DND-41 (cell line): ENCODE measurements around the gene ADGRD2.

Experiments
- ATAC-seq: fragments of 200-7000 bp; cut with Tn5 transposase; 3 replicates; pipeline ENCODE4 v1.9.1; 2021; ENCODE audit warnings: low read depth; ENCODE audit not compliant: insufficient read depth
- DNase-seq: peaks from one replicate; pipeline ENCODE4 v3.0.0-alpha.2; 2020
- H2AFZ ChIP-seq: 2 replicates; pipeline ENCODE4 v1.6.0; 2012; ENCODE audit warnings: low read depth, low read length
- H3K27ac ChIP-seq: 2 replicates; pipeline ENCODE4 v1.5.1; 2012; ENCODE audit warnings: low read length, inconsistent platforms
- H3K27me3 ChIP-seq: fragments of 200-600 bp; sonication (generic); 2 replicates; pipeline ENCODE4 v1.6.0; 2012; ENCODE audit warnings: low read length, mild to moderate bottlenecking, inconsistent platforms; ENCODE audit not compliant: insufficient read depth, poor library complexity
- H3K36me3 ChIP-seq: 2 replicates; pipeline ENCODE4 v1.5.1; 2012; ENCODE audit warnings: low read length, inconsistent platforms; ENCODE audit not compliant: insufficient read depth
- H3K4me1 ChIP-seq: 2 replicates; pipeline ENCODE4 v1.5.1; 2012; ENCODE audit warnings: mild to moderate bottlenecking, low read length; ENCODE audit not compliant: insufficient read depth
- H3K4me2 ChIP-seq: 2 replicates; pipeline ENCODE4 v1.6.0; 2012; ENCODE audit warnings: mild to moderate bottlenecking, moderate library complexity, low read length, inconsistent platforms; ENCODE audit not compliant: insufficient read depth
- H3K4me3 ChIP-seq, 2 experiments: fragments of 200-600 bp in 1 of 2; shearing (Covaris generic) in 1 of 2; 2 replicates each; pipeline ENCODE4 v1.5.1; 2012 to 2016; ENCODE audit warnings: inconsistent platforms in 2 of 2, low read length in 2 of 2, mild to moderate bottlenecking in 2 of 2, low read depth in 1 of 2, moderate library complexity in 1 of 2
- H3K79me2 ChIP-seq: 2 replicates; pipeline ENCODE4 v1.6.0; 2012; ENCODE audit warnings: low read length, inconsistent platforms; ENCODE audit not compliant: insufficient read depth
- H3K9ac ChIP-seq: 2 replicates; pipeline ENCODE4 v1.6.0; 2012; ENCODE audit warnings: low read depth, mild to moderate bottlenecking, inconsistent platforms, low read length, moderate library complexity
- H3K9me3 ChIP-seq: 2 replicates; pipeline ENCODE4 v1.5.1; 2012; ENCODE audit warnings: low read length, moderate library complexity, mild to moderate bottlenecking, inconsistent platforms; ENCODE audit not compliant: insufficient read depth, severe bottlenecking
- H4K20me1 ChIP-seq: 2 replicates; pipeline ENCODE4 v1.6.0; 2012; ENCODE audit warnings: low read length; ENCODE audit not compliant: insufficient read depth
- CTCF ChIP-seq: IDR thresholded peaks from 2 replicates; pipeline ENCODE4 v1.5.1; 2012; ENCODE audit warnings: borderline replicate concordance, low read length, moderate library complexity, mild to moderate bottlenecking; ENCODE audit not compliant: poor library complexity, severe bottlenecking; ENCODE audit errors: extremely low read depth
- EZH2 ChIP-seq: IDR thresholded peaks from 3 replicates; pipeline ENCODE4 v1.6.1; 2012; ENCODE audit warnings: borderline replicate concordance, low read depth, mild to moderate bottlenecking, moderate library complexity, low read length, inconsistent platforms; ENCODE audit not compliant: severe bottlenecking

Gene ADGRD2

GRCh38 chr9:124454791-124455443 is 4.7 kb downstream of the ADGRD2 start:
- no peak for TF ChIP-seq CTCF
- no peak for TF ChIP-seq EZH2
- Histone ChIP-seq H3K36me3 (no peaks in the 10 kb centered on the region), H3K4me3 (no peak overlapping the region), H3K79me2 (no peaks in the 10 kb centered on the region), H3K27ac (no peak overlapping the region), H3K9me3 (no peaks in the 10 kb centered on the region), H4K20me1 (peaks cover 5% of the 10 kb centered on the region; the same call in 1 of the 2 replicates), H3K4me1 (no peaks in the 10 kb centered on the region), H3K27me3 (no peaks in the 10 kb centered on the region), H2AFZ (no peak overlapping the region), H3K4me2 (no peak overlapping the region), H3K9ac (no peak overlapping the region)
- DNase-seq (no peak), ATAC-seq (no peak)

GRCh38 chr9:124455820-124456219 is 5.6 kb downstream of the ADGRD2 start:
- Histone ChIP-seq H3K9ac (no peak overlapping the region), H3K79me2 (no peaks in the 10 kb centered on the region), H3K36me3 (no peaks in the 10 kb centered on the region), H3K4me1 (no peaks in the 10 kb centered on the region), H3K4me2 (no peak overlapping the region), H3K9me3 (no peaks in the 10 kb centered on the region), H4K20me1 (peaks cover 5% of the 10 kb centered on the region; the same call in 1 of the 2 replicates), H3K4me3 (no peak overlapping the region), H2AFZ (no peak overlapping the region), H3K27me3 (no peaks in the 10 kb centered on the region), H3K27ac (no peak overlapping the region)
- ATAC-seq (no peak), DNase-seq (no peak)
- TF ChIP-seq EZH2, result no peak
- no peak for TF ChIP-seq CTCF

GRCh38 chr9:124456341-124457078 is 6.3 kb downstream of the ADGRD2 start:
- no peaks in the 10 kb centered on the region for H3K36me3 ChIP-seq
- ATAC-seq (no peak), DNase-seq (no peak)
- no peak overlapping the region for H3K4me2 ChIP-seq
- no peak overlapping the region for H3K27ac ChIP-seq
- no peaks in the 10 kb centered on the region for H3K9me3 ChIP-seq
- H3K27me3 ChIP-seq, result no peaks in the 10 kb centered on the region
- no peak overlapping the region for H2AFZ ChIP-seq
- H3K4me3 ChIP-seq, result no peak overlapping the region
- H3K4me1 ChIP-seq, result no peaks in the 10 kb centered on the region
- H3K9ac ChIP-seq, result no peak overlapping the region
- H3K79me2 ChIP-seq, result no peaks in the 10 kb centered on the region
- H4K20me1 ChIP-seq, result 0 out of 2 replicates have a peak, but pooled peaks cover under 1% of the 10 kb centered on the region
- TF ChIP-seq EZH2, result no peak
- no peak for TF ChIP-seq CTCF
